ENCODE data around the gene THOP1.

Gene THOP1

DNA sequence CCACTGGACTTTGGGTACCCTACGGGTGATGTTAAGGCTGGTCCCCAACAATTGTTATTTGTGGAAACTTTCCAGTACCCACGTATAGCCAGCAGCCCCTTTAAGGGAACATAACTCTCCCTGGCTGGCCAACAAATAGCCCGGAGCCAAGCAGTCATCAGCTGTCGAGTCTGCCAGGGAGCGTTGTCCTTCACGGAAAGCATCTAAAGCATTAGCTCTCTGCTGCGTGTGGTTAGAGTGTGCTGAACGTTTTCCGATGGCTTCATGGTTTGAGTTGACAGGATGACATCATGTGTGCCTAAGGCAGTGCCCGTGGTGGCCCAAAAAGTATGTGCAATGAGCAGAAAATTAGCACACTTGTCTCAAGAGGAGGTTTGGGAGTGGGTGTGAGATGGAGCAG, 78.5 kb downstream of the THOP1 start:
- DNase-seq: no peak

Data from CD4-positive, alpha-beta T cell treated with Interleukin-12 subunit alpha and Interleukin-12 subunit beta, for 1 hour (primary cell).